ENCODE results near the gene PTPRCAP.
"Not testable (repeated sequence)": the region's sequence is repeated elsewhere in the genome, so short reads cannot be mapped to it uniquely, and the experiment has no call there.

Gene PTPRCAP, protein sequence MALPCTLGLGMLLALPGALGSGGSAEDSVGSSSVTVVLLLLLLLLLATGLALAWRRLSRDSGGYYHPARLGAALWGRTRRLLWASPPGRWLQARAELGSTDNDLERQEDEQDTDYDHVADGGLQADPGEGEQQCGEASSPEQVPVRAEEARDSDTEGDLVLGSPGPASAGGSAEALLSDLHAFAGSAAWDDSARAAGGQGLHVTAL

DNA sequence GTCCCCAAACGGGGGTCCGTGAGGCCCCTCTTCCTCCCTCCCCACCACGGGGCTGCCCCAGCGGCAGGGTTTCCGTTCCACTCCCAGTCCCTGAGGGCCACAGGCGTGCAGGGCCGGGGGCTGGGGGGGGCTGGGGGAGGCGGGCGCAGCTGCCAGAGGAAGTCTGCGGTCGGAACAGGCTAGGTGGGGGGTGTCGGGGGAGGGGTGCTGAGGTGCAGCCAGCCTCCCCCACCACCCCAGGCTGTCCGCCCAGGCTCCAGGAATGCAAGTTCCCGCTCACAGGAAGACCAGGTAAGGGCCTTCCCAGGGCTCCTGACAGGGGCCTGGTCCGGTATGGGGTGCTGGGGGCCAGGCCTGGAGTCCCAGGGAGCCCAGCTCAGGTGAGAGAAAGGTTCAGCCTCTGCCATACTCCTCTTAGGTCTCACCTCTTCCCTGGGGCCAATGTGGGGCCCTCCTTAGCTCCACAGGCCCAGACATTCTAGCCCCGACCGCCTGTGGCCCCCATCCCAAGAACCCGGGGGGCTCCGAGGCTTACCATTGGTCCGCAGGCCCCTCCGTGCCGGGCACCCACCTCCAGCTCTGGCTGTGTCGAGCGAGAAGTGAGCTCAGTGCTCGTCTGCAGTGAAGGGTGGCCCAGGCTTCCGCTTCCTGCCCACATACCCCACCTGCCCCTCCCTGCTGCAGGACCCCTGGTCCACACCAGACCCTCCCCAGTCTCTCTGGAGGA is at the start of gene PTPRCAP:
Gene PTPRCAP (minus strand): TSS at position 601 of the 727 bp plus-strand sequence. CDS start 63 bp downstream, at position 538.
- no peak for DNase-seq

DNA sequence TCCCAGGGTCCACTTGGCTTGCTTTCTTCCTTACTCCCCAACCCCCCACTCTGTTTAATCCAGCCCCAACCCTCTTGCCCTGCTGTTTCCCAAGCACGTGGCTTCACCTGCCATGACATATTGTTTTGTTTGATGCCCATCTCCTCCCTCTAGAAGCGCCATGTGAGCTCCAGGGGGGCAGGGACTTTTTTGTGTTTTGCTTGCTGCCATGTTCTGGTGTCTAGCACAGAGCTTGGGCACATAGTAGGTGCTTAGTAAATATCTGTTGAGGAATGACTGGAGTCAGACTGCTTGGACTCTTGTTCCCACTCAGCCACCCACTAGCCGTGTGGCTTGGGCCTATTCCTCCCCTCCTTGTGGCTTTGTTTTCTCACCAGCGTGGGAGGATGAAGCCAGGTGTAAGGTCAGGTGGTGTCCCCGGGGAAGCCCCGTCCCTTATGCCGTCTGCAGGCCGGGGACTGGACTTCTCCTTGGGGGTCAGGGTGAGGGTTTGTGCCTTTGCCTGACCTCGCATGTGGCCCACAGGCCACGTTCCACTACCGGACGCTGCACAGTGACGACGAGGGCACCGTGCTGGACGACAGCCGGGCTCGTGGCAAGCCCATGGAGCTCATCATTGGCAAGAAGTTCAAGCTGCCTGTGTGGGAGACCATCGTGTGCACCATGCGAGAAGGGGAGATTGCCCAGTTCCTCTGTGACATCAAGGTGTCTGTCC is 49.2 kb upstream of the PTPRCAP start:
- DNase-seq = no peak

DNA sequence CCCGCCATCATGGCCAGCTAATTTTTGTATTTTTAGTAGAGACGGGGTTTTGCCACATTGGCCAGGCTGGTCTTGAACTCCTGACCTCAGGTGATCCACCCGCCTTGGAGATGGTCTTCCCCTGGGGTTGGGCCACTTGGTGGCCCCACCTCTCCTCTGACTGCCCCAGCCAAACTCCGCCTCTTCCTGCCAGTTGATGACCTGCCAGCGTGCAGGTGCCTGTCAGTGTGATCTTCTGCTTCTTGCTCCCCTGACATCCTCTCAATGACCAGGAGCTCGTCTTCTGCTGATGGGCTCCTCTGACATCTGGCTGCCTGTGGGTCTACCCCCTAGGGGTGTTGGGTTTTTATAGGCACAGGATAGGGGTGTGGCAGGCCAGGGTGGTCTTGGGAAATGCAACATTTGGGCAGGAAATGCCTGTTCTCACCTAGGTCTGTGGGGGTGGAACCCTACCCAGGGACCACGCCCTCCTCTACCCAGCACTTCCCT is 48.4 kb upstream of the PTPRCAP start:
- DNase-seq = not testable (repeated sequence)

- DNase-seq = no peak
These were observed 47.4 kb upstream of the PTPRCAP start for GRCh38 chr11:67484847-67485311.

GRCh38 chr11:67483831-67484665 is 46.6 kb upstream of the PTPRCAP start:
- no peak for DNase-seq

- peak; percentile 96 for DNase-seq
These were observed 45.6 kb upstream of the PTPRCAP start, which contains the start of gene AIP for GRCh38 chr11:67482827-67483798. TSS of gene AIP (plus strand) at chr11:67483026. CDS start at chr11:67483159, 133 bp downstream.

DNA sequence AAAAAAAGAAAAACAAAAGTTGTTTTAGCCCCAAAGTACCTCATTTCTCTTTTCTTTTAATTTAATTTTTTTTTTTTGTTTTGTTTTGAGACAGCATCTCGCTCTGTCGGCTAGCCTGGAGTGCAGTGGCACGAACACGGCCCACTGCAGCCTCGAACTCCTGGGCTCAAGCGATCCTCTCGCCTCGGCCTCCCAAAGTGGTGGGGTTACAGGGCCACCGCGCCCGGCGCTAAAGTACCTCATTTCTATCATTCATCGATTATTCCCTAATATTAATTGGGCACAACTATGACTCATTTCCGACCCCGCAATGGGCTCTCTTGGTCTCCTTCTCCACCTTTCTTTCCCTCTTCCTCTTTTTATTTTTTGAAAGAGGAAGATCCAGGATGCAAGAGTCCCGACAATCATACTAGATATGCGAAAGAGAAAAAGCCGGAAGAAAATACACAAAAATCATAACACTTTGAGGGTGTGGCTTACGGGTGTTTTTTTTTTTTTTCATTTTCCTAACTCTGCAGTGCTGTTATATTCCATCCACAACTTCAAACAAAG is 44.9 kb upstream of the PTPRCAP start:
- DNase-seq = no peak

- not testable (repeated sequence) for DNase-seq
These were observed 40.0 kb upstream of the PTPRCAP start for GRCh38 chr11:67477344-67478050.

DNA sequence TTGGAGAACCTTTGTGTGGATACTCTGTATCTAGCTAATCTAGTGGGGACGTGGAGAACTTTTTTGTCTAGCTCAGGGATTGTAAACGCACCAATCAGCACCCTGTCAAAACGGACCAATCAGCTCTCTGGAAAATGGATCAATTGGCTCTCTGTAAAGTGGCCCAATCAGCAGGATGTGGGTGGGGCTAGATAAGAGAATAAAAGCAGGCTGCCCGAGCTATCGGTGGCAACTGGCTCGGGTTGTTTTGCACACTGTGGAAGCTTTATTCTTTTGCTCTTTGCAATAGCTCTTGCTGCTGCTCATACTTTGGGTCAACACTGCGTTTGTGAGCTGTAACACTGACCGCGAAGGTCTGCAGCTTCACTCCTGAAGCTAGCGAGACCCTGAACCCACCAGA is 39.2 kb upstream of the PTPRCAP start:
- DNase-seq = not testable (repeated sequence)

DNA sequence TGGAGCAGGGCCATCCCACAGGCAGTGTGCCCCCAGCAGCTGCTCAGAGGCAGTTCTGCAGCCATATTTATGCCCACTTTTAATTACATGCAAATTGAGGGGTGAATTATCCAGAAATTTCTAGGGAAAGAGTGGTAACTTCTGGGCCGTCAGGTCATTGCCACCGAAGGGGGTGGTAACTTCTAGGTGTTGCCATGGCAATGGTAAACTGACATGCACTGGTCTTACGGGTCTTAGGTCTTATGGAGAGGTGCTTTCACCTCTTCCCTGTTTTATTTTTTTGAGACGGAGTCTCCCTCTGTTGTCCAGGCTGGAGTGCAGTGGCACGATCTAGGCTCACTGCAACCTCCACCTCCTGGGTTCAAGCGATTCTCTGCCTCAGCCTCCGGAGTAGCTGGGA is 35.4 kb upstream of the PTPRCAP start:
- no peak for DNase-seq

DNA sequence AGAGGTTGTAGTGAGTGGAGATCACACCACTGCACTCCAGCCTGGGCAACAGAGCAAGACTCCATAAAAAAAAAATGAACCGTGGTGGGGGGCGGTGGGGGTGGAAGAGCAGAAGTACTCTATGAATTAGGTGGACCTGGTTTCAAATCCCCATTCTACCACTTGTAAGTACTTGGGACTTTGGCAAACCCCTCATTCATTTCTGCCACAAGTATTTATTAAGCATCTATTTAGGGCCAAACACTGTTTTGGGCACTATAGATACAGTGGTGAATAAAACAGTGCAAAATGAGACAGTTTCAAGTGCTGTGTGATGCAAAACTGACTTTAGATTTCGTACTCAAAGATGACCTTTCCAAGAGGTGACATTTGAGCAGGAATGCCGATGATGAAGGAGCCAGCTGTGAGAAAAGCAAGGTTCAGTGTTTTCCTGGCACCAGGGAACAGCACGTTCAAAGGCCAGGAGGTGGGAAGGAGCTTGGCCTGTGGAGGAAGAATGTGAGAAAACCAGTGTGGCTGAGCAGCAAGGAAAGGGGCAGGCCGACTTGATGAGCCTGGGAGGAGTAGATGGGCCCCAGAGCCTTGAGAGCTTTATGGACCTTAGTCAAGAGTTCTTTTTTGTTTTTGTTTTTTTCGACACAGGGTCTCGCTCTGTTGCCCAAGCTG is 33.0 kb upstream of the PTPRCAP start:
- DNase-seq = no peak

GRCh38 chr11:67469508-67469811 is 32.0 kb upstream of the PTPRCAP start:
- DNase-seq = no peak

DNA sequence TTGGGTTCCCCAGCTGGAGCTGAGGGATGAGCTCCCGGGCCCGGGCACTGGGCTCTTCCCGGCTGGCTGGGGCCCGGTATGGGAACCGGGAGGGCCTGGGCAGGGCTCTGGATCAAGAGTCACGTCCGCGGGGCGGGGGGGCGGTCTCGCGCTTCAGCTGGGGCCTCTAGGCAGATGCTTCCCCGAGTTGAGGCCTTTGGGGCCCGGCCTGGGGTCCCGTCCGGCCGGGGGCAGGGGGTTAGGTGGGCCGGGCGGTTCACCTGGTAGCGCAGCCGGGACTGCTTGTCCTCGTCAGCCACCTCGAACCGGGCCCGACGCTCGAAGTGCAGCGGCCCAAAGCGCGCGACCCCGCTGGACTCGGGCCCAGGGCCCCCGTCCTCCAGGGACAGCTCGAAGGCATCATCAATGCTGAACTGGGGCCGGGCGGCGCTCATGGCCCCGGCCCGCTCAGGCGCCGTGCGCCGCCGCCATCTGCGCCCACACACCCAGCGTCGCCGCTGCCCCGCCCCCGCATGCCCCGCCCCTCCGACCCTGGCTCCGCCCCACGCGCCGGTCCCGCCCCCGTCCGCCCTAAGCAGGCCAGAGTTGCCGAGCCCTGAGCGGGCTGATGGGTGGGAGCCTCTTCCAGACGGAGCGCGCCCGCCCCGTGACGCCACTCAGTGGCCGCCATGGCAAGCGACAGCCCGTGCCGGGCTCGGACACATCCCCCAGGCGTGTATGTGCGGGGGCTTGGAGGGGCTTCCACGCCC is 31.5 kb upstream of the PTPRCAP start, which contains the start of gene TMEM134:
Gene TMEM134 (minus strand): TSS at position 493 of the 749 bp plus-strand sequence. CDS start 59 bp downstream, at position 434.
- peak; percentile 88 for DNase-seq

- DNase-seq = no peak
These were observed 30.9 kb upstream of the PTPRCAP start for GRCh38 chr11:67468456-67468758.

GRCh38 chr11:67468056-67468455 is 30.6 kb upstream of the PTPRCAP start:
- DNase-seq = no peak

GRCh38 chr11:67466962-67467771 is 29.7 kb upstream of the PTPRCAP start:
- no peak for DNase-seq

GRCh38 chr11:67466367-67466766 is 28.9 kb upstream of the PTPRCAP start:
- no peak for DNase-seq

DNA sequence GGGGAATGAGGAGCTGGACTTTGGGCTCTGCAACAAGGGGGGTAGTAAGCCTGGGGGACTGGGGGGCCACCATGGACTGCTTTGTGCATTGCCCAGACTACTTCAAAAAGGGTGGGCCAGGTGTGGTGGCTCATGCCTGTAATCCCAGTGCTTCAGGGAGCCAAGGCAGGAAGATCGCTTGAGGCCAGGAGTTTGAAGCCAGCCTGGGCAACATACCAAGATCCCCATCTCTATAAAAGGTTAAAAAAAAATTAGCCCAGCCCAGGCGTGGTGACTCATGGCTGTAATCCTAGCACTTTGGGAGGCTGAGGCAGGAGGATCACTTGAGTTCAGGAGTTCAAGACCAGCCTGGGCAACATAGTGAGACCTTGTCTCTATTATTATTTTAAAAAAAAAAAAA is 28.0 kb upstream of the PTPRCAP start:
- not testable (repeated sequence) for DNase-seq

Measured in T1000 (cell line).